ENCODE results near the gene SLC44A3.

Gene SLC44A3

DNA sequence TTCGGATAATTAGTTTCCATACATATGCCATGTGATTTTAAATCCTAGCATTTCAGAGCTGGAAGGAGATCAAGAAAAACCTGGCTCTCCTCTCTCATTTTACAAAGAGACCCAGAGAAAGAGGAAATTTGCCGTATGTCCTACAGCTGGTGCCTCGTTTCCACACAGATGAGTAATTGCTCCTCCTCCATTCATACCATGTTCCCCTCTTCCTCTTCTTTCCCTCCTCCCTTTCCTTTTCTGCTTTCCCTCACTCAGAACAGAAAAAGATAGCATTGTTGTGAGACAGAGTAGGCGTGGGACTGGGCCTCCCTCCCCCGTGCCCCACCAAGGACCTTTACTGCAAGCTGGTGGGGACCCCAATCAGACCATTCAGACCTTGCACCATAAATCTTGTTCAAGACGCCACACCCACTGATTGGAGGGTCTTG is 13.7 kb upstream of the SLC44A3 start:
- peak; percentile 66 for DNase-seq (ENCODE audit: low read depth)
- H3K4me3 ChIP-seq (ENCODE audit: low read length) = peak overlapping the region; percentile 34
- TF ChIP-seq, protein P1, sequence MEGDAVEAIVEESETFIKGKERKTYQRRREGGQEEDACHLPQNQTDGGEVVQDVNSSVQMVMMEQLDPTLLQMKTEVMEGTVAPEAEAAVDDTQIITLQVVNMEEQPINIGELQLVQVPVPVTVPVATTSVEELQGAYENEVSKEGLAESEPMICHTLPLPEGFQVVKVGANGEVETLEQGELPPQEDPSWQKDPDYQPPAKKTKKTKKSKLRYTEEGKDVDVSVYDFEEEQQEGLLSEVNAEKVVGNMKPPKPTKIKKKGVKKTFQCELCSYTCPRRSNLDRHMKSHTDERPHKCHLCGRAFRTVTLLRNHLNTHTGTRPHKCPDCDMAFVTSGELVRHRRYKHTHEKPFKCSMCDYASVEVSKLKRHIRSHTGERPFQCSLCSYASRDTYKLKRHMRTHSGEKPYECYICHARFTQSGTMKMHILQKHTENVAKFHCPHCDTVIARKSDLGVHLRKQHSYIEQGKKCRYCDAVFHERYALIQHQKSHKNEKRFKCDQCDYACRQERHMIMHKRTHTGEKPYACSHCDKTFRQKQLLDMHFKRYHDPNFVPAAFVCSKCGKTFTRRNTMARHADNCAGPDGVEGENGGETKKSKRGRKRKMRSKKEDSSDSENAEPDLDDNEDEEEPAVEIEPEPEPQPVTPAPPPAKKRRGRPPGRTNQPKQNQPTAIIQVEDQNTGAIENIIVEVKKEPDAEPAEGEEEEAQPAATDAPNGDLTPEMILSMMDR (conservative IDR thresholded peaks at IDR 0.05; ENCODE audit: low read length) = no peak

DNA sequence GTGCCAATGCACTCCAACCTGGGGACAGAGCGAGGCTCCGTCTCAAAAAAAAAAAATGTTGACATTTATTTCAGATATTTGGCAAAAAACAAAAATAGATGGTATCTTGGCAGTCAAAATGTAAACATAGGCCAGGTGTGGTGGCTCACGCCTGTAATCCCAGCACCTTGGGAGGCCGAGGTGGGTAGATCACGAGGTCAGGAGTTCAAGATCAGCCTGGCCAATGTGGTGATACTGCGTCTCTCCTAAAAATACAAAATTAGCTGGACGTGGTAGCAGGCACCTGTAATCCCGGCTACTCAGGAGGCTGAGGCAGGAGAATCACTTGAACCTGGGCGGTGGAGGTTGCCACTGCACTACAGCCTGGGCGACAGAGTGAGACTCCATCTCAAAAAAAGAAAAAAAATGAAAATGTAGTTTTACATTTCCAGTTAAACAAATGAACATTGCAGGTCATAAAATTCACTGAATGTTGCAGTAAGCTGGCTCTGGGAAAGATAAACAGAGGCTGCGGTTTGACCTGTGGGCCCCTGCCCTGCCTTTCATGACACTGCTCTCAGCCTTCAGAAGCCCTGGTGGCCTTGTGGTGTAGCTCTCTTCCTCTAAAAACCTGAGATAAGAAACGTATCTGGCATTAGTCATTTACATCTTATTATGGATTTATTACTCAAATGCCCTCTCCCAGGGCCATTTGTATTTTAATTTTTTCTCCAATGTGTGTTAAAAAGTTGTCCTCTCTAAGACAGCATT is 12.2 kb upstream of the SLC44A3 start:
- no peak overlapping the region for H3K4me3 ChIP-seq (ENCODE audit: low read length)
- TF ChIP-seq, protein P1 (conservative IDR thresholded peaks at IDR 0.05; ENCODE audit: low read length) = no peak
- DNase-seq (ENCODE audit: low read depth) = no peak

DNA sequence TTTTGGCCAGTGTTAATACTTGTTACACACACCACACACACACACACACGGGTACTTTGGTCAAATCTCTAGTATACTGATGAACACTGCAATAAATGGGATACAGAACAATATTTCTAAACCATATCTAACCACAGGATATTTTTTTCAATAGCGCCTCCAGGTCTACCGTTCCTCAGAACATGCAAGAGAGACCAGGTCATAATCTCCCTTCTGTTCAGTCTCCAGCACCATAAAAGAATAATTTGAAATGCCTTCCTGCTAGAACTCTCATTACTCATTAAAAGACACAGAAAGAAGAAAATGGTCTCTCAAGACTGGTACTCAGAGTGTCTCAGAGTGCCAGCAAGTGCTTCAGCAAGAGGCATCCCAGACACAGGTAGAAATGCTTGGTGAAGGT is 11.5 kb upstream of the SLC44A3 start:
- no peak overlapping the region for H3K4me3 ChIP-seq (ENCODE audit: low read length)
- no peak for DNase-seq (ENCODE audit: low read depth)
- TF ChIP-seq, protein P1 (conservative IDR thresholded peaks at IDR 0.05; ENCODE audit: low read length) = no peak

DNA sequence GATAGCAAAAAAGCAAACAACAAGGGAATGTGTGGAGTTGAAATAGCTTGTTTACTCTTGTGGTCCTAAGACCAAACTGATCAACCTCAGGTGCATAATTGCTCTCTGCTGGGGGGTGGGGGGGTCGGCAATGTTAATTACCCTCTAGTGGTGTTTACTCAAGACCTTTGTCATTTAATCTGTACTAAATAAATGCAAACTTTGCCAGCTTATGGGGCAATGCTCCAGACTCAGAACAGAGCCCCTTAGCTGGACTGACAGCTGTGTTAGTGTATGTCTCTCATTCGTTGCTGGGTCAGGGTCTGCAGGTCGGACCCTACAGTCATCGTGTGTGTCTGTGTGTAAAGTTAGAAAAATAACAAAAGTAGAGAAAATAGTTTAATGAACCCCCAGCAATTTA is 7.2 kb upstream of the SLC44A3 start:
- no peak overlapping the region for H3K4me3 ChIP-seq (ENCODE audit: low read length)
- no peak for DNase-seq (ENCODE audit: low read depth)
- TF ChIP-seq, protein P1 (conservative IDR thresholded peaks at IDR 0.05; ENCODE audit: low read length) = no peak

DNA sequence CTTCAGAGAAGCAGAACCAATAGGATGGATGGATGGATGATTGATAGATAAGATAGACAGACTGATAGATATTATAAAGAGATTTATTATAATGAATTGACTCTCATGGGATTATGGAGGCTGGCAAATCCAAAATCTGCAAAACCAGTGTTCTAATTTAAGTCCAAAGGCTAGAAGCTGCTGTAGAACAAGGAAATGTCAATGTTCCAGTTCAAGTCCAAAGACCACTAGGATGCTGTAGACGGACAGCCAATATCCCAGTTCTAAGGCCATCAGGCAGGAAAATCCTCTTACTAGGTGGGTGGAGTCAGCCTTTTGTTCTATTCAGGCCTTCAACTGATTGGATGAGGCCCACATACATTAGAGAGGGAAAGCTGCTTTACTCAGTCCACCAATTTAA is 4.1 kb upstream of the SLC44A3 start:
- TF ChIP-seq, protein P1 (conservative IDR thresholded peaks at IDR 0.05; ENCODE audit: low read length) = no peak
- no peak overlapping the region for H3K4me3 ChIP-seq (ENCODE audit: low read length)
- DNase-seq (ENCODE audit: low read depth) = no peak

DNA sequence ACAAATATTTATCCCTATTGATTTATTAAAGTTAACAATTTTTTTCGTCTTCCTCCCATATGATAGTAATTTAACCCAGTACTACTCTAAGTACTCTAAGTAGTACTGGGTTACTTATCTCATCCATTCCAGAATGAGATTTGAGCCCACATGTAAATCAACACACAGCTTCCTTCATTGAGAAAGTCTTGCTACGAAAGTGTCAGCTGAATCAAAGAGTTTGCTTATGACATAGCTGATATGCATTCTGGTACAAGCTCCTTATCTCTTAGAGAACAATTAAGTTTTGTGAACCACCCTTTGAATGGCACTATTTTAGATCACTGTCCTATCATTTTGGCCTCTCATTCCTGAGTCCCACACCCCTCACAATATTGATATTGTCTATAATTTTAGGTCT is 2.4 kb upstream of the SLC44A3 start:
- DNase-seq (ENCODE audit: low read depth) = no peak
- H3K4me3 ChIP-seq (ENCODE audit: low read length) = no peak overlapping the region
- TF ChIP-seq, protein P1 (conservative IDR thresholded peaks at IDR 0.05; ENCODE audit: low read length) = no peak

DNA sequence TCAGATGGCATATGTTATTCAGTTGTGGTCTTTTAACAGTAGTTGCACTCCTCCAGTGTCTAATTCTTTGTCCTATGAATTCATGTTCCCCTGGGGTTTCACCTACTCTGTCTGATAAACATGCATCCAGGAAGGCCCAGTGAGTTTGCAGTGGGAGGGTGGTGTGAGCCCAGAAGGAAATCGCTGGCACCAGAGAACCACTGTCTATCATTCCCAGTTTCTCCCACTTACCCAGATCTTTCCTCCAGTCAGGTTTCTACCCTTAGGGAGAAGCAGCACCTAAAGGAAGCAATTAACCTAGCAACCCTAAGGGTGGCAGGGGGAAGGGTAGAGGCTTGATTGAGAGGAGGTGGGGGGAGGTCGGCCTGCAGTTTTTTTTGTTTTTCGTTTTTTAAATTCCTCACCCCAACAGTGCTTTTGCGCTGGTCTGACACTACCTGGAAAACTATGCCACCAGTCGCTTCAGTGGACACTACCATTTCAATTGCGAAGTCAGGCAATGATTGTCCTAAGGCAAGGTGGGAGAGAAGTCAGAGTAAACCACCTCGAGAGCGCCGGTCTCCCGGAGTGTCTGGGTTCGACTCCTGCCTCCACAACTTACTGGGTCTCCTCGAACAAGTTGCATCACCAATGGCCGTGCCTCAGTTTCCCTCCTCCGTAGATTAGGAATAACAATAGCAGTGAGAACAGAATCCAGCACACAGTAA is 766 bp upstream of the SLC44A3 start:
- TF ChIP-seq, protein P1 (conservative IDR thresholded peaks at IDR 0.05; ENCODE audit: low read length) = no peak
- peak overlapping the region; percentile 70 for H3K4me3 ChIP-seq (ENCODE audit: low read length)
- DNase-seq (ENCODE audit: low read depth) = no peak
